Tibial nerve (tissue), 3 donors: ENCODE results near the gene FAHD1.

Experiments
- CTCF ChIP-seq, 5 experiments: fragments of 200-600 bp in 3 of 5; fragments of 450-650 bp in 2 of 5; sonication (generic) in 3 of 5; IDR thresholded peaks; one replicate each; pipeline ENCODE4 v1.5.1; 2016 to 2019; ENCODE audit warnings: antibody characterized with exemption in 5 of 5, mild to moderate bottlenecking in 3 of 5, moderate library complexity in 2 of 5
- POLR2A ChIP-seq, 2 donors: fragments of 450-650 bp; IDR thresholded peaks; one replicate each; pipeline ENCODE4 v1.6.1; 2017; ENCODE audit warnings: antibody characterized with exemption in 2 of 2, mild to moderate bottlenecking in 2 of 2, moderate library complexity in 2 of 2

- no peak for TF ChIP-seq CTCF (IDR thresholded peaks at IDR 0.05)
- no peak for TF ChIP-seq POLR2A (IDR thresholded peaks at IDR 0.05)
These were observed 24.0 kb downstream of the FAHD1 start for GRCh38 chr16:1850981-1851380.
